SK-N-SH (cell line): ENCODE data around the gene HTT.

Experiments used
- CTCF ChIP-seq: fragments of 200-600 bp; sonication (generic); IDR thresholded peaks from 2 replicates; pipeline ENCODE4 v1.6.1; 2017; ENCODE audit warnings: antibody characterized with exemption, mild to moderate bottlenecking, moderate library complexity
- IRF3 ChIP-seq: fragments of 150-350 bp; IDR thresholded peaks from 2 replicates; pipeline ENCODE4 v1.6.1; 2016; ENCODE audit warnings: mild to moderate bottlenecking, low read depth, low read length
- RFX5 ChIP-seq: IDR thresholded peaks from 2 replicates; pipeline ENCODE4 v1.6.1; 2012; ENCODE audit warnings: mild to moderate bottlenecking, improper control_type of control experiment, low read length

- TF ChIP-seq RFX5: no peak
- TF ChIP-seq CTCF: no peak
- no peak for TF ChIP-seq IRF3
Measured at GRCh38 chr4:3124070-3124767, 49.7 kb downstream of the HTT start.
